ENCODE results near the gene PAX7. TPM values are rescaled to one million over a fixed set of nuclear protein-coding genes. Genes with fewer than 3 reads are reported as not detected.

PAX7 gene
- polyA plus RNA-seq, 2 of the 4 experiments (the other 2 are of a cell fraction) = 0.23 to 0.48 TPM

- peak; percentile 22 to 29 for DNase-seq (ENCODE audit: low read depth in 1 of 2, low spot score in 1 of 2)
These were observed 72.5 kb downstream of the PAX7 start for GRCh38 chr1:18703041-18703621.

DNA sequence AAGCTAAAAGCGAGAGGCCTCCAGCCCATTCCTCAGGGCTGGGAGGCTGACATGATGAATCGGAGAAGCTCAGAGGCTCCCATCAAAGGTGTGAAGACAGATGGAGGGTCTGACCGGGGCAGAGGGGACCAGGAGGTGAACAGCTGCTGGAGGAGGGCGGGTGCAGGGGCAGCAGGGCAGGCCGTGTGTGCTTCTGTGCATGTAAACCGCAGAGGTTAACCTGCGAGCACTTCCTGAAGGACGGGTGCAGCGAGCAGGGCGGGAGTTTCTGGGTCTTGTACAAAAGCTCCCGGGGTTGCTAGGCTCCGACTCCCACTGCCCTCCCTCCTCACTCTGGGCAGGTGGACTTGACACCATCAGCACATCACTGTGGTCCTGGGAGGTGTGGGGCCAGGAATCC, 75.2 kb downstream of the PAX7 start:
- 65% methylated on average over 10 of the region's 12 CpGs for WGBS (ENCODE audit: missing lambda C conversion rate)
- Histone ChIP-seq H3K4me2 (no peak overlapping the region), H3K9me3 (no peaks in the 10 kb centered on the region), H3K4me3 (no peak overlapping the region), H3K4me1 (no peaks in the 10 kb centered on the region), H3K27ac (no peak overlapping the region)
- CTCF ChIA-PET = interaction anchor here (0.7 to 2.6 kb wide), 2 partner anchors 74 to 115 kb away, joined by 3 to 7 read pairs; no protein-coding TSS in a partner anchor
- POLR2A ChIA-PET = no interaction called here
- DNase-seq (ENCODE audit: low read depth in 1 of 2, low spot score in 1 of 2) (no peak), ATAC-seq (no peak), FAIRE-seq (no peak)
- TF ChIP-seq KDM1A (IDR thresholded peaks at IDR 0.05; ENCODE audit: low read depth) = no peak
- no peak for TF ChIP-seq KDM5A (IDR thresholded peaks at IDR 0.05)
- no peak for TF ChIP-seq TP53 (CRISPR knock-in tag; IDR thresholded peaks at IDR 0.05)
- no peak for TF ChIP-seq PBX3 (IDR thresholded peaks at IDR 0.05)
- no peak for TF ChIP-seq POLR2A (IDR thresholded peaks at IDR 0.05; ENCODE audit: low read length)
- TF ChIP-seq HDAC2 (IDR thresholded peaks at IDR 0.05) = no peak
- no peak for TF ChIP-seq EHMT2 (IDR thresholded peaks at IDR 0.05; ENCODE audit: low read depth)
- no peak for TF ChIP-seq REST (IDR thresholded peaks at IDR 0.05)
- TF ChIP-seq RARB (CRISPR knock-in tag; IDR thresholded peaks at IDR 0.05) = no peak
- no peak for TF ChIP-seq ATOH8 (CRISPR knock-in tag; IDR thresholded peaks at IDR 0.05; ENCODE audit: low read depth)
- TF ChIP-seq CHD4 (IDR thresholded peaks at IDR 0.05; ENCODE audit: borderline replicate concordance) = no peak
- TF ChIP-seq EHF (CRISPR knock-in tag; IDR thresholded peaks at IDR 0.05) = no peak
- TF ChIP-seq CTCF (IDR thresholded peaks at IDR 0.05) = no peak
- TF ChIP-seq RNF2 (IDR thresholded peaks at IDR 0.05; ENCODE audit: borderline replicate concordance, low read depth) = no peak
- TF ChIP-seq FOSB (CRISPR knock-in tag; IDR thresholded peaks at IDR 0.05) = no peak
- no peak for TF ChIP-seq EP300 (IDR thresholded peaks at IDR 0.05)
- no peak for TF ChIP-seq BCL3 (IDR thresholded peaks at IDR 0.05)
- TF ChIP-seq CBX2 (IDR thresholded peaks at IDR 0.05; ENCODE audit: borderline replicate concordance, low read depth) = no peak
- no peak for TF ChIP-seq SMC3 (IDR thresholded peaks at IDR 0.05)

More at GRCh38 chr1:18703041-18703621, 72.5 kb downstream of the PAX7 start:
- Histone ChIP-seq H3K9me3 (no peaks in the 10 kb centered on the region), H3K27ac (no peak overlapping the region), H3K4me2 (no peak overlapping the region), H3K4me1 (no peaks in the 10 kb centered on the region), H3K4me3 (no peak overlapping the region)
- 82% methylated on average over 12 of the region's 21 CpGs for WGBS (ENCODE audit: missing lambda C conversion rate)
- ChIA-PET CTCF (interaction anchor here (2.6 kb wide), 1 partner anchor 118 kb away, joined by 7 read pairs; no protein-coding TSS in a partner anchor), POLR2A (no interaction called here)
- ATAC-seq = peak in 1 of 2 experiments; percentile 56; a peak in 3 of 6 replicates
- no peak for FAIRE-seq
- no peak for TF ChIP-seq E2F6 (IDR thresholded peaks at IDR 0.05; ENCODE audit: borderline replicate concordance, low read depth)
- TF ChIP-seq, protein P1, sequence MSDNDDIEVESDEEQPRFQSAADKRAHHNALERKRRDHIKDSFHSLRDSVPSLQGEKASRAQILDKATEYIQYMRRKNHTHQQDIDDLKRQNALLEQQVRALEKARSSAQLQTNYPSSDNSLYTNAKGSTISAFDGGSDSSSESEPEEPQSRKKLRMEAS (IDR thresholded peaks at IDR 0.05) = no peak
